ENCODE data around the gene AMOTL1. TPM values are rescaled to one million over a fixed set of nuclear protein-coding genes. Genes with fewer than 3 reads are reported as not detected.

AMOTL1 gene
- total and polyA plus RNA-seq, 2 of the 8 experiments (the other 6 are each of a cell fraction or from before 2014, with no cell fraction given): 9.0 to 27.6 TPM

DNA sequence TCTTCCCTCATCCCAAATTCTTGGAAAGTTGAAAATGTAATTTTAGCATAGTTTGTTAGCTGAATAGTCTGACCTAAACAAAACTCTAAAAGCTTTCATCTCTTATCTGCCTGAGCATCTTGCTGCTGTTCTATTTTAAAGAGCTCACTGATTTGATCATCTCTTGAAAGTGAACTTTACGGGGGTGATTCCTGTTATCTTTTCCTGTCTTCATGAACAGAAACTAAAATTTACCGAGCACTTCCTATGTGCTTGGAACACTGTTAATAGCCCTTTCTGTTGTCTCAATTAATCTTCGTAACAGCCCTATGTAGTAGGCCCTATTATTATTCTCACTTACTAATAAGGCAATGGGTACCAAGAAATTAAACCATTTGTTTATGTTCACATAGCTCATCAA is 12.3 kb downstream of the AMOTL1 start (continued):
- TF ChIP-seq, protein P1, sequence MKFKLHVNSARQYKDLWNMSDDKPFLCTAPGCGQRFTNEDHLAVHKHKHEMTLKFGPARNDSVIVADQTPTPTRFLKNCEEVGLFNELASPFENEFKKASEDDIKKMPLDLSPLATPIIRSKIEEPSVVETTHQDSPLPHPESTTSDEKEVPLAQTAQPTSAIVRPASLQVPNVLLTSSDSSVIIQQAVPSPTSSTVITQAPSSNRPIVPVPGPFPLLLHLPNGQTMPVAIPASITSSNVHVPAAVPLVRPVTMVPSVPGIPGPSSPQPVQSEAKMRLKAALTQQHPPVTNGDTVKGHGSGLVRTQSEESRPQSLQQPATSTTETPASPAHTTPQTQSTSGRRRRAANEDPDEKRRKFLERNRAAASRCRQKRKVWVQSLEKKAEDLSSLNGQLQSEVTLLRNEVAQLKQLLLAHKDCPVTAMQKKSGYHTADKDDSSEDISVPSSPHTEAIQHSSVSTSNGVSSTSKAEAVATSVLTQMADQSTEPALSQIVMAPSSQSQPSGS (IDR thresholded peaks at IDR 0.05; ENCODE audit: low read length): no peak
- TF ChIP-seq, protein P2, sequence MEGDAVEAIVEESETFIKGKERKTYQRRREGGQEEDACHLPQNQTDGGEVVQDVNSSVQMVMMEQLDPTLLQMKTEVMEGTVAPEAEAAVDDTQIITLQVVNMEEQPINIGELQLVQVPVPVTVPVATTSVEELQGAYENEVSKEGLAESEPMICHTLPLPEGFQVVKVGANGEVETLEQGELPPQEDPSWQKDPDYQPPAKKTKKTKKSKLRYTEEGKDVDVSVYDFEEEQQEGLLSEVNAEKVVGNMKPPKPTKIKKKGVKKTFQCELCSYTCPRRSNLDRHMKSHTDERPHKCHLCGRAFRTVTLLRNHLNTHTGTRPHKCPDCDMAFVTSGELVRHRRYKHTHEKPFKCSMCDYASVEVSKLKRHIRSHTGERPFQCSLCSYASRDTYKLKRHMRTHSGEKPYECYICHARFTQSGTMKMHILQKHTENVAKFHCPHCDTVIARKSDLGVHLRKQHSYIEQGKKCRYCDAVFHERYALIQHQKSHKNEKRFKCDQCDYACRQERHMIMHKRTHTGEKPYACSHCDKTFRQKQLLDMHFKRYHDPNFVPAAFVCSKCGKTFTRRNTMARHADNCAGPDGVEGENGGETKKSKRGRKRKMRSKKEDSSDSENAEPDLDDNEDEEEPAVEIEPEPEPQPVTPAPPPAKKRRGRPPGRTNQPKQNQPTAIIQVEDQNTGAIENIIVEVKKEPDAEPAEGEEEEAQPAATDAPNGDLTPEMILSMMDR (IDR thresholded peaks at IDR 0.05; ENCODE audit: control extremely low read depth in 1 of 3, insufficient read depth in 1 of 3, low read depth in 1 of 3, low read length in 3 of 3): no peak
- no peak for TF ChIP-seq HDAC2 (IDR thresholded peaks at IDR 0.05; ENCODE audit: borderline replicate concordance in 1 of 2, low read depth in 2 of 2, low read length in 2 of 2)
- TF ChIP-seq HDAC6 (IDR thresholded peaks at IDR 0.05; ENCODE audit: low read depth, low read length): no peak
- no peak for TF ChIP-seq BCL11A (IDR thresholded peaks at IDR 0.05; ENCODE audit: low read depth in 2 of 2, low read length in 2 of 2)
- TF ChIP-seq, protein P3, sequence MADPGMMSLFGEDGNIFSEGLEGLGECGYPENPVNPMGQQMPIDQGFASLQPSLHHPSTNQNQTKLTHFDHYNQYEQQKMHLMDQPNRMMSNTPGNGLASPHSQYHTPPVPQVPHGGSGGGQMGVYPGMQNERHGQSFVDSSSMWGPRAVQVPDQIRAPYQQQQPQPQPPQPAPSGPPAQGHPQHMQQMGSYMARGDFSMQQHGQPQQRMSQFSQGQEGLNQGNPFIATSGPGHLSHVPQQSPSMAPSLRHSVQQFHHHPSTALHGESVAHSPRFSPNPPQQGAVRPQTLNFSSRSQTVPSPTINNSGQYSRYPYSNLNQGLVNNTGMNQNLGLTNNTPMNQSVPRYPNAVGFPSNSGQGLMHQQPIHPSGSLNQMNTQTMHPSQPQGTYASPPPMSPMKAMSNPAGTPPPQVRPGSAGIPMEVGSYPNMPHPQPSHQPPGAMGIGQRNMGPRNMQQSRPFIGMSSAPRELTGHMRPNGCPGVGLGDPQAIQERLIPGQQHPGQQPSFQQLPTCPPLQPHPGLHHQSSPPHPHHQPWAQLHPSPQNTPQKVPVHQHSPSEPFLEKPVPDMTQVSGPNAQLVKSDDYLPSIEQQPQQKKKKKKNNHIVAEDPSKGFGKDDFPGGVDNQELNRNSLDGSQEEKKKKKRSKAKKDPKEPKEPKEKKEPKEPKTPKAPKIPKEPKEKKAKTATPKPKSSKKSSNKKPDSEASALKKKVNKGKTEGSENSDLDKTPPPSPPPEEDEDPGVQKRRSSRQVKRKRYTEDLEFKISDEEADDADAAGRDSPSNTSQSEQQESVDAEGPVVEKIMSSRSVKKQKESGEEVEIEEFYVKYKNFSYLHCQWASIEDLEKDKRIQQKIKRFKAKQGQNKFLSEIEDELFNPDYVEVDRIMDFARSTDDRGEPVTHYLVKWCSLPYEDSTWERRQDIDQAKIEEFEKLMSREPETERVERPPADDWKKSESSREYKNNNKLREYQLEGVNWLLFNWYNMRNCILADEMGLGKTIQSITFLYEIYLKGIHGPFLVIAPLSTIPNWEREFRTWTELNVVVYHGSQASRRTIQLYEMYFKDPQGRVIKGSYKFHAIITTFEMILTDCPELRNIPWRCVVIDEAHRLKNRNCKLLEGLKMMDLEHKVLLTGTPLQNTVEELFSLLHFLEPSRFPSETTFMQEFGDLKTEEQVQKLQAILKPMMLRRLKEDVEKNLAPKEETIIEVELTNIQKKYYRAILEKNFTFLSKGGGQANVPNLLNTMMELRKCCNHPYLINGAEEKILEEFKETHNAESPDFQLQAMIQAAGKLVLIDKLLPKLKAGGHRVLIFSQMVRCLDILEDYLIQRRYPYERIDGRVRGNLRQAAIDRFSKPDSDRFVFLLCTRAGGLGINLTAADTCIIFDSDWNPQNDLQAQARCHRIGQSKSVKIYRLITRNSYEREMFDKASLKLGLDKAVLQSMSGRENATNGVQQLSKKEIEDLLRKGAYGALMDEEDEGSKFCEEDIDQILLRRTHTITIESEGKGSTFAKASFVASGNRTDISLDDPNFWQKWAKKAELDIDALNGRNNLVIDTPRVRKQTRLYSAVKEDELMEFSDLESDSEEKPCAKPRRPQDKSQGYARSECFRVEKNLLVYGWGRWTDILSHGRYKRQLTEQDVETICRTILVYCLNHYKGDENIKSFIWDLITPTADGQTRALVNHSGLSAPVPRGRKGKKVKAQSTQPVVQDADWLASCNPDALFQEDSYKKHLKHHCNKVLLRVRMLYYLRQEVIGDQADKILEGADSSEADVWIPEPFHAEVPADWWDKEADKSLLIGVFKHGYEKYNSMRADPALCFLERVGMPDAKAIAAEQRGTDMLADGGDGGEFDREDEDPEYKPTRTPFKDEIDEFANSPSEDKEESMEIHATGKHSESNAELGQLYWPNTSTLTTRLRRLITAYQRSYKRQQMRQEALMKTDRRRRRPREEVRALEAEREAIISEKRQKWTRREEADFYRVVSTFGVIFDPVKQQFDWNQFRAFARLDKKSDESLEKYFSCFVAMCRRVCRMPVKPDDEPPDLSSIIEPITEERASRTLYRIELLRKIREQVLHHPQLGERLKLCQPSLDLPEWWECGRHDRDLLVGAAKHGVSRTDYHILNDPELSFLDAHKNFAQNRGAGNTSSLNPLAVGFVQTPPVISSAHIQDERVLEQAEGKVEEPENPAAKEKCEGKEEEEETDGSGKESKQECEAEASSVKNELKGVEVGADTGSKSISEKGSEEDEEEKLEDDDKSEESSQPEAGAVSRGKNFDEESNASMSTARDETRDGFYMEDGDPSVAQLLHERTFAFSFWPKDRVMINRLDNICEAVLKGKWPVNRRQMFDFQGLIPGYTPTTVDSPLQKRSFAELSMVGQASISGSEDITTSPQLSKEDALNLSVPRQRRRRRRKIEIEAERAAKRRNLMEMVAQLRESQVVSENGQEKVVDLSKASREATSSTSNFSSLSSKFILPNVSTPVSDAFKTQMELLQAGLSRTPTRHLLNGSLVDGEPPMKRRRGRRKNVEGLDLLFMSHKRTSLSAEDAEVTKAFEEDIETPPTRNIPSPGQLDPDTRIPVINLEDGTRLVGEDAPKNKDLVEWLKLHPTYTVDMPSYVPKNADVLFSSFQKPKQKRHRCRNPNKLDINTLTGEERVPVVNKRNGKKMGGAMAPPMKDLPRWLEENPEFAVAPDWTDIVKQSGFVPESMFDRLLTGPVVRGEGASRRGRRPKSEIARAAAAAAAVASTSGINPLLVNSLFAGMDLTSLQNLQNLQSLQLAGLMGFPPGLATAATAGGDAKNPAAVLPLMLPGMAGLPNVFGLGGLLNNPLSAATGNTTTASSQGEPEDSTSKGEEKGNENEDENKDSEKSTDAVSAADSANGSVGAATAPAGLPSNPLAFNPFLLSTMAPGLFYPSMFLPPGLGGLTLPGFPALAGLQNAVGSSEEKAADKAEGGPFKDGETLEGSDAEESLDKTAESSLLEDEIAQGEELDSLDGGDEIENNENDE (IDR thresholded peaks at IDR 0.05; ENCODE audit: insufficient replicate concordance, low read length): no peak
